Natural killer cell treated with Interleukin-12 subunit alpha and Interleukin-12 subunit beta and Interleukin-15 and Interleukin-18, amount 100 ng/mL, for 72 hours (primary cell): ENCODE data around the gene HOXC4. TPM values are rescaled to one million over a fixed set of nuclear protein-coding genes. Genes with fewer than 3 reads are reported as not detected.

Experiments
- ATAC-seq, 2 donors: fragments of 150-1000 bp; cut with Tn5 transposase in 1 of 2; sonication (Bioruptor Pico), chemical (Tn5 transposase) in 1 of 2; 2 replicates each; pipeline ENCODE4 v1.10.0; 2021
- DNase-seq: peaks from one replicate; pipeline ENCODE4 v3.0.0; 2022; ENCODE audit warnings: low spot score
- H3K27ac Mint-ChIP-seq, 2 donors: 1 replicate in 1 of 2; 2 replicates in 1 of 2; pipeline ENCODE4 v1.8.0; 2022; ENCODE audit warnings: mixed read lengths in 2 of 2, mild to moderate bottlenecking in 1 of 2, moderate library complexity in 1 of 2
- H3K27me3 Mint-ChIP-seq, 2 donors: 1 replicate in 1 of 2; 2 replicates in 1 of 2; pipeline ENCODE4 v1.8.0; 2022; ENCODE audit warnings: mixed read lengths in 2 of 2
- H3K36me3 Mint-ChIP-seq: one replicate; pipeline ENCODE4 v1.8.0; 2022; ENCODE audit warnings: mixed read lengths
- H3K4me1 Mint-ChIP-seq, 2 donors: 1 replicate in 1 of 2; 2 replicates in 1 of 2; pipeline ENCODE4 v1.8.0; 2022; ENCODE audit warnings: low read depth in 2 of 2, mixed read lengths in 2 of 2, mild to moderate bottlenecking in 1 of 2
- H3K4me3 Mint-ChIP-seq: one replicate; pipeline ENCODE4 v1.8.0; 2022; ENCODE audit warnings: mixed read lengths
- H3K9me3 Mint-ChIP-seq: 2 replicates; pipeline ENCODE4 v1.8.0; 2022; ENCODE audit warnings: mixed read lengths
- total RNA-seq, 2 donors: library from RNA; stranded (reverse); gene quantifications; one replicate each; pipeline ENCODE4 v1.2.3, GENCODE V29; 2022

The HOXC4 gene
- total RNA-seq, 2 donors from 2014 or later, result 1.3 to 2.3 TPM

GRCh38 chr12:54045868-54046521 lies 7.6 kb upstream of the HOXC4 start:
- peaks cover 7% of the 10 kb centered on the region for H3K36me3 Mint-ChIP-seq
- ATAC-seq, result no peak
- peak overlapping the region; percentile 42 for H3K4me3 Mint-ChIP-seq
- DNase-seq, result no peak
- no peaks in the 10 kb centered on the region for H3K9me3 Mint-ChIP-seq
- no peak overlapping the region for H3K27ac Mint-ChIP-seq
- peaks cover 67 to 77% of the 10 kb centered on the region in 2 donors for H3K27me3 Mint-ChIP-seq
- peaks cover 14 to 23% of the 10 kb centered on the region in 2 donors for H3K4me1 Mint-ChIP-seq

GRCh38 chr12:54046809-54047159 lies 6.9 kb upstream of the HOXC4 start:
- peaks cover 71 to 85% of the 10 kb centered on the region in 2 donors for H3K27me3 Mint-ChIP-seq
- H3K9me3 Mint-ChIP-seq, result no peaks in the 10 kb centered on the region
- peaks cover 22 to 30% of the 10 kb centered on the region in 2 donors for H3K4me1 Mint-ChIP-seq
- H3K36me3 Mint-ChIP-seq, result peaks cover 7% of the 10 kb centered on the region
- DNase-seq (no peak), ATAC-seq (peak in 1 of 2 donors; percentile 17)
- H3K27ac Mint-ChIP-seq, result no peak overlapping the region
- H3K4me3 Mint-ChIP-seq, result no peak overlapping the region

GRCh38 chr12:54047160-54047963 lies 6.3 kb upstream of the HOXC4 start:
- H3K27me3 Mint-ChIP-seq, result peaks cover 73 to 88% of the 10 kb centered on the region in 2 donors
- H3K27ac Mint-ChIP-seq, result no peak overlapping the region
- H3K4me3 Mint-ChIP-seq, result no peak overlapping the region
- ATAC-seq (no peak), DNase-seq (no peak)
- H3K4me1 Mint-ChIP-seq, result peaks cover 28 to 32% of the 10 kb centered on the region in 2 donors
- H3K36me3 Mint-ChIP-seq, result peaks cover 7% of the 10 kb centered on the region
- no peaks in the 10 kb centered on the region for H3K9me3 Mint-ChIP-seq

GRCh38 chr12:54047964-54048303 lies 5.7 kb upstream of the HOXC4 start:
- Mint-ChIP-seq H3K27ac (no peak overlapping the region), H3K4me3 (no peak overlapping the region), H3K36me3 (peaks cover 7% of the 10 kb centered on the region), H3K9me3 (no peaks in the 10 kb centered on the region), H3K4me1 (peaks cover 33 to 35% of the 10 kb centered on the region in 2 donors), H3K27me3 (peaks cover 70 to 88% of the 10 kb centered on the region in 2 donors)
- ATAC-seq (no peak), DNase-seq (no peak)

GRCh38 chr12:54048406-54049093 lies 5.1 kb upstream of the HOXC4 start:
- Mint-ChIP-seq H3K9me3 (no peaks in the 10 kb centered on the region), H3K4me1 (peaks cover 37 to 38% of the 10 kb centered on the region in 2 donors)

GRCh38 chr12:54049108-54049507 lies 4.5 kb upstream of the HOXC4 start:
- H3K9me3 Mint-ChIP-seq, result no peaks in the 10 kb centered on the region
- no peak overlapping the region for H3K4me3 Mint-ChIP-seq
- H3K4me1 Mint-ChIP-seq, result peaks cover 37 to 39% of the 10 kb centered on the region in 2 donors
- no peak for DNase-seq
- no peak overlapping the region for H3K27ac Mint-ChIP-seq
- peaks cover 65 to 80% of the 10 kb centered on the region in 2 donors for H3K27me3 Mint-ChIP-seq
- peaks cover 7% of the 10 kb centered on the region for H3K36me3 Mint-ChIP-seq
- ATAC-seq, result no peak

More at GRCh38 chr12:54048406-54049093, 5.1 kb upstream of the HOXC4 start:
- Mint-ChIP-seq H3K36me3 (peaks cover 7% of the 10 kb centered on the region), H3K4me3 (no peak overlapping the region), H3K27me3 (peaks cover 69 to 85% of the 10 kb centered on the region in 2 donors), H3K27ac (no peak overlapping the region)
- DNase-seq (no peak), ATAC-seq (no peak)

- DNase-seq, result no peak
- ATAC-seq, result no peak
- Mint-ChIP-seq H3K36me3 (peaks cover 7% of the 10 kb centered on the region), H3K27ac (peak overlapping the region in 1 of 2 donors; percentile 15), H3K9me3 (no peaks in the 10 kb centered on the region), H3K4me3 (peak overlapping the region; percentile 63), H3K4me1 (peaks cover 44 to 45% of the 10 kb centered on the region in 2 donors), H3K27me3 (peaks cover 60 to 79% of the 10 kb centered on the region in 2 donors)
These were observed 3.2 kb upstream of the HOXC4 start for GRCh38 chr12:54050482-54050810.

GRCh38 chr12:54051026-54051842 lies 2.4 kb upstream of the HOXC4 start:
- Mint-ChIP-seq H3K36me3 (peaks cover 7% of the 10 kb centered on the region), H3K27me3 (peaks cover 57 to 73% of the 10 kb centered on the region in 2 donors), H3K4me1 (peaks cover 44 to 45% of the 10 kb centered on the region in 2 donors), H3K4me3 (peak overlapping the region; percentile 81), H3K9me3 (no peaks in the 10 kb centered on the region), H3K27ac (peak overlapping the region in 1 of 2 donors; percentile 60)
- no peak for ATAC-seq
- no peak for DNase-seq

- ATAC-seq (no peak), DNase-seq (no peak)
- H3K36me3 Mint-ChIP-seq, result peaks cover 7% of the 10 kb centered on the region
- peak overlapping the region in 1 of 2 donors; percentile 60 for H3K27ac Mint-ChIP-seq
- peak overlapping the region; percentile 81 for H3K4me3 Mint-ChIP-seq
- H3K9me3 Mint-ChIP-seq, result no peaks in the 10 kb centered on the region
- H3K4me1 Mint-ChIP-seq, result peaks cover 42 to 44% of the 10 kb centered on the region in 2 donors
- H3K27me3 Mint-ChIP-seq, result peaks cover 50 to 66% of the 10 kb centered on the region in 2 donors
These were observed 1.7 kb upstream of the HOXC4 start for GRCh38 chr12:54051874-54052437.

- H3K4me1 Mint-ChIP-seq, result peaks cover 40 to 44% of the 10 kb centered on the region in 2 donors
- H3K36me3 Mint-ChIP-seq, result peaks cover 7% of the 10 kb centered on the region
- peak overlapping the region; percentile 60 to 73 for H3K27ac Mint-ChIP-seq
- ATAC-seq, result peak in 1 of 2 donors; percentile 17
- H3K4me3 Mint-ChIP-seq, result peak overlapping the region; percentile 81
- no peaks in the 10 kb centered on the region for H3K9me3 Mint-ChIP-seq
- H3K27me3 Mint-ChIP-seq, result peaks cover 53 to 61% of the 10 kb centered on the region in 2 donors
- DNase-seq, result no peak
These were observed 1.1 kb upstream of the HOXC4 start for GRCh38 chr12:54052438-54053002.

- peaks cover 40 to 44% of the 10 kb centered on the region in 2 donors for H3K4me1 Mint-ChIP-seq
- ATAC-seq (peak; percentile 69 to 80), DNase-seq (no peak)
- H3K27me3 Mint-ChIP-seq, result peaks cover 49 to 55% of the 10 kb centered on the region in 2 donors
- H3K36me3 Mint-ChIP-seq, result peaks cover 7% of the 10 kb centered on the region
- peak overlapping the region; percentile 60 to 73 for H3K27ac Mint-ChIP-seq
- no peaks in the 10 kb centered on the region for H3K9me3 Mint-ChIP-seq
- peak overlapping the region; percentile 81 for H3K4me3 Mint-ChIP-seq
These were observed 458 bp upstream of the HOXC4 start for GRCh38 chr12:54053003-54053750.

- no peak for ATAC-seq
- Mint-ChIP-seq H3K27me3 (peaks cover 48 to 55% of the 10 kb centered on the region in 2 donors), H3K9me3 (no peaks in the 10 kb centered on the region), H3K4me1 (peaks cover 38 to 42% of the 10 kb centered on the region in 2 donors), H3K4me3 (peak overlapping the region; percentile 81), H3K27ac (peak overlapping the region; percentile 73), H3K36me3 (peaks cover 5% of the 10 kb centered on the region)
- no peak for DNase-seq
These were observed 1.1 kb downstream of the HOXC4 start for GRCh38 chr12:54054742-54055194.
